Osteocyte (in vitro differentiated cells): ENCODE results near the gene A4GNT. TPM values are rescaled to one million over a fixed set of nuclear protein-coding genes. Genes with fewer than 3 reads are reported as not detected.
A peak's percentile ranks its signal among the peaks of the same experiment; 100 is the strongest.
"Not testable (repeated sequence)": the region's sequence is repeated elsewhere in the genome, so short reads cannot be mapped to it uniquely, and the experiment has no call there.

Source experiments
- DNase-seq: peaks from one replicate; pipeline ENCODE4 v3.0.0; 2021; ENCODE audit warnings: mixed read lengths; ENCODE audit not compliant: unreplicated experiment; ENCODE audit errors: extremely low spot score
- H3K27ac Mint-ChIP-seq: one replicate; pipeline ENCODE4 v1.8.0; 2021; ENCODE audit warnings: mild to moderate bottlenecking, mixed read lengths; ENCODE audit not compliant: unreplicated experiment
- H3K27me3 Mint-ChIP-seq: one replicate; pipeline ENCODE4 v1.8.0; 2021; ENCODE audit warnings: mixed read lengths; ENCODE audit not compliant: unreplicated experiment
- H3K36me3 Mint-ChIP-seq: one replicate; pipeline ENCODE4 v1.8.0; 2021; ENCODE audit warnings: mixed read lengths; ENCODE audit not compliant: unreplicated experiment
- H3K4me1 Mint-ChIP-seq: one replicate; pipeline ENCODE4 v1.8.0; 2021; ENCODE audit warnings: mixed read lengths; ENCODE audit not compliant: unreplicated experiment
- H3K4me3 Mint-ChIP-seq: one replicate; pipeline ENCODE4 v1.8.0; 2021; ENCODE audit warnings: mild to moderate bottlenecking, moderate library complexity, mixed read lengths; ENCODE audit not compliant: unreplicated experiment
- H3K9me3 Mint-ChIP-seq: one replicate; pipeline ENCODE4 v1.8.0; 2021; ENCODE audit warnings: mixed read lengths; ENCODE audit not compliant: unreplicated experiment
- CTCF ChIP-seq: fragments of 200-600 bp; sonication (generic); IDR thresholded peaks from 2 replicates; pipeline ENCODE4 v1.5.0; 2021; ENCODE audit warnings: antibody characterized with exemption, mild to moderate bottlenecking, moderate library complexity
- total RNA-seq: library from RNA; stranded (reverse); gene quantifications from 2 replicates; pipeline ENCODE4 v1.2.1, GENCODE V29; 2021

The A4GNT gene
- total RNA-seq, 1 donor from 2014 or later: not detected

DNA sequence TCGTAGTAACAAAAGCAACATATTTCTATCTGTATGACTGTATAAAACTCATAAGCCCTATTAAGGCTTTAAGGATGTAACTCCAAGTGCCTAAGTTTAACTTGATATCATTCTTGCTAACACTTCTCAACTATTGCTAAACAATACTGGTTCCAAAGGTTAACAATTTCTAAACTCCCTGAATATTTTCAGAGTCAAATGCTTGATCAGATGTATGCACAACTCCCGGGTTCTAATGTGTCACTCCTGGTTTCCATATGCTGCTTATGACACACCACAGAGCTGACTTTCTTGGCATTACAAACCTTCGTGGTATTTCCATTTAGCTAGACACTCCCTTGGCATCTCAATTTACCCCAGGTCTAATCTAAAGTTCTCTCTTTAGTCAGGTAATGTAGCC, 43.1 kb downstream of the A4GNT start:
- DNase-seq: no peak
- no peak for TF ChIP-seq CTCF
- peaks cover 11% of the 10 kb centered on the region for H3K9me3 Mint-ChIP-seq
- H3K4me1 Mint-ChIP-seq: peaks cover 7% of the 10 kb centered on the region
- H3K27me3 Mint-ChIP-seq: no peaks in the 10 kb centered on the region
- H3K27ac Mint-ChIP-seq: no peak overlapping the region
- H3K36me3 Mint-ChIP-seq: peaks cover 55% of the 10 kb centered on the region
- H3K4me3 Mint-ChIP-seq: no peak overlapping the region

- peaks cover 45% of the 10 kb centered on the region for H3K36me3 Mint-ChIP-seq
- H3K27ac Mint-ChIP-seq, DNase-seq, H3K27me3 Mint-ChIP-seq, H3K9me3 Mint-ChIP-seq, H3K4me3 Mint-ChIP-seq: not testable (repeated sequence)
- H3K4me1 Mint-ChIP-seq: peaks cover 34% of the 10 kb centered on the region
Measured at GRCh38 chr3:138085745-138086144, 46.4 kb downstream of the A4GNT start.

DNA sequence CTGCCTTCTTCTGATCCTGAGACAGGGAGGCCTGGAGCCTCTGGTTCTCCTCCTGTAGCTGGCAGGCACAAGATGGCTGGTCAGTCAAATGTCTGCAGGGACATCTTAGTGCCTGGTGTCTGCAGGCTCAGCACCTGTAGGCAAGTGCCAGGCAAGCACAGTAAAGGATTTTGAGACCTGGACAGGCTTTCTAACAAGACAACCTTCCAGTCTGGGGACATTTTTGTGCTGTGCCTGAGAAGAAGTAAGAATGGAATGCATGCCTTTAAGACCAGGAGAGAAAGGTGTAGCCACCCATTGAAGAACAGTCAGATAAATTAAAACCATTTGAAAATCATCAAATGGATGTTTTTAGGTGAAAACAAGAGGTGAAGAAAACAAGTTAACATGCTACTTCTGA, 48.0 kb downstream of the A4GNT start:
- Mint-ChIP-seq H3K4me3 (no peak overlapping the region), H3K4me1 (peaks cover 40% of the 10 kb centered on the region), H3K36me3 (peaks cover 44% of the 10 kb centered on the region)

GRCh38 chr3:138082992-138083386, 49.2 kb downstream of the A4GNT start:
- no peak for DNase-seq
- Mint-ChIP-seq H3K4me3 (no peak overlapping the region), H3K36me3 (peaks cover 39% of the 10 kb centered on the region), H3K27ac (peak overlapping the region; percentile 85), H3K27me3 (no peaks in the 10 kb centered on the region), H3K4me1 (peaks cover 49% of the 10 kb centered on the region), H3K9me3 (no peaks in the 10 kb centered on the region)
- no peak for TF ChIP-seq CTCF

More for the DNA sequence above, 48.0 kb downstream of the A4GNT start:
- DNase-seq: no peak
- TF ChIP-seq CTCF: no peak
- H3K27me3 Mint-ChIP-seq: no peaks in the 10 kb centered on the region
- no peaks in the 10 kb centered on the region for H3K9me3 Mint-ChIP-seq
- H3K27ac Mint-ChIP-seq: peak overlapping the region; percentile 28

- H3K4me3 Mint-ChIP-seq: peak overlapping the region; percentile 61
- peaks cover 51% of the 10 kb centered on the region for H3K4me1 Mint-ChIP-seq
- H3K27ac Mint-ChIP-seq: peak overlapping the region; percentile 85
- no peaks in the 10 kb centered on the region for H3K27me3 Mint-ChIP-seq
- H3K36me3 Mint-ChIP-seq: peaks cover 36% of the 10 kb centered on the region
- DNase-seq: no peak
- no peaks in the 10 kb centered on the region for H3K9me3 Mint-ChIP-seq
- no peak for TF ChIP-seq CTCF
Measured at GRCh38 chr3:138082085-138082991, 49.9 kb downstream of the A4GNT start.
